HG02852 (cell line): ENCODE data around the gene INPP5A.

Experiments used
- ATAC-seq: cut with Tn5 transposase; IDR thresholded peaks from one replicate; pipeline ENCODE4 v1.9.1; 2021; ENCODE audit warnings: mild to moderate bottlenecking, moderate library complexity; ENCODE audit not compliant: unreplicated experiment

INPP5A gene

GRCh38 chr10:132804785-132805426 is 267.3 kb downstream of the INPP5A start:
- no peak for ATAC-seq

- ATAC-seq, result no peak
Observed at GRCh38 chr10:132805599-132805998, 268.0 kb downstream of the INPP5A start.

- no peak for ATAC-seq
Observed at GRCh38 chr10:132806110-132806509, 268.5 kb downstream of the INPP5A start.

- ATAC-seq, result no peak
Observed at GRCh38 chr10:132806561-132807003, 269.0 kb downstream of the INPP5A start.

GRCh38 chr10:132807621-132808049 is 270.0 kb downstream of the INPP5A start:
- no peak for ATAC-seq

GRCh38 chr10:132808383-132809231 is 271.0 kb downstream of the INPP5A start:
- no peak for ATAC-seq

- no peak for ATAC-seq
Observed at GRCh38 chr10:132809232-132810140, 271.9 kb downstream of the INPP5A start.

GRCh38 chr10:132810141-132810806 is 272.7 kb downstream of the INPP5A start:
- no peak for ATAC-seq

- no peak for ATAC-seq
Observed at GRCh38 chr10:132810807-132811700, 273.5 kb downstream of the INPP5A start.

GRCh38 chr10:132811891-132812481 is 274.4 kb downstream of the INPP5A start:
- ATAC-seq, result no peak

- no peak for ATAC-seq
Observed at GRCh38 chr10:132812520-132812919, 274.9 kb downstream of the INPP5A start.

- no peak for ATAC-seq
Observed at GRCh38 chr10:132813001-132813401, 275.4 kb downstream of the INPP5A start.

- no peak for ATAC-seq
Observed at GRCh38 chr10:132813560-132814468, 276.2 kb downstream of the INPP5A start.

- no peak for ATAC-seq
Observed at GRCh38 chr10:132814469-132814856, 276.9 kb downstream of the INPP5A start.

GRCh38 chr10:132815168-132815857 is 277.7 kb downstream of the INPP5A start:
- ATAC-seq, result no peak

GRCh38 chr10:132816718-132817117 is 279.1 kb downstream of the INPP5A start:
- no peak for ATAC-seq

- ATAC-seq, result no peak
Observed at GRCh38 chr10:132817701-132818211, 280.2 kb downstream of the INPP5A start.
